LNCaP clone FGC (cell line): Measurements from ENCODE around the gene RNASE4.
"Not testable (repeated sequence)": the region's sequence is repeated elsewhere in the genome, so short reads cannot be mapped to it uniquely, and the experiment has no call there.

Source experiments
- DNase-seq: peaks from one replicate; pipeline ENCODE4 v3.0.0-alpha.2; 2011; ENCODE audit warnings: low read depth
- H3K4me3 ChIP-seq: 2 replicates; pipeline ENCODE4 v1.5.1; 2011; ENCODE audit warnings: mild to moderate bottlenecking, low read depth, low read length, control low read depth
- CTCF ChIP-seq: IDR thresholded peaks from 2 replicates; pipeline ENCODE4 v1.5.1; 2012; ENCODE audit warnings: mild to moderate bottlenecking; ENCODE audit not compliant: control insufficient read depth, insufficient read depth; ENCODE audit errors: extremely low read depth

The RNASE4 gene

DNA sequence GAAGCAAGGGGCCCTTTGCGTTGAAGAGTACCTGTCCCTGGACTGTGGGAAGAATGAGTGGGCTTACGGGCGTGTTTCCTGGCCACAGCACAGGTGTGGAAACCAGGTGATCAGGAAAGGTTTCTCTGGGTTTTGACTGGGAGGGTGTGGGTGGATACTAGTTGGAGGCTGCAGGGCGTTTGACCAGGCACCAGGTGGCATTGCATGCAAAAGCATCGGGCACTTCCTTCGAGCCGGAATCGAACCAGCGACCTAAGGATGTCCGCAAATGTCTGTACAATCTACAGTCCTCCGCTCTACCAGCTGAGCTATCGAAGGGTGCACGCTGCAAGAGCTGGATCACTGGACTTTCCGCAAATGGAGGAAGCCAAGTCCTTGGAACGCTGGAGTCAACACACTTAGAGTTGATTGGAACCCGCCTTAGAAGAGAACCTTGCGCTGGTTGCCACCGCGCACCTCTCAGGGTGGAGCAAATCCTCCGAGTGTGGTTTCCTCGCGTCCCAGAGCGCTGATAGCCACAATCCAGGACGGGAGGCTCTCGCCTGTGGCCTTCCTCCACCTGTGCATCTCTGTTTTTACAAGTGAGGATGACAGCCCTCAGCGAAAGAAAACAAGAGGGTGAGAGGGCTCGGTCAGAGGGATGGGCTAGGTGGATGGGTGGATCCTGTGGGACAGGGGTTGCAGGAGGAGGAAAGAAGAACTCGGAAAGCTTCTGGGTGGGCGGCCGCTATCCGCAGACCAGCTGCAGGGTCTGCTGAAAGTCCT is 21.2 kb upstream of the RNASE4 start:
- peak; percentile 82 for DNase-seq
- peak overlapping the region; percentile 52 for H3K4me3 ChIP-seq
- TF ChIP-seq CTCF = peak; percentile 76

GRCh38 chr14:20666400-20666961 is 17.9 kb upstream of the RNASE4 start:
- H3K4me3 ChIP-seq, DNase-seq: not testable (repeated sequence)

DNA sequence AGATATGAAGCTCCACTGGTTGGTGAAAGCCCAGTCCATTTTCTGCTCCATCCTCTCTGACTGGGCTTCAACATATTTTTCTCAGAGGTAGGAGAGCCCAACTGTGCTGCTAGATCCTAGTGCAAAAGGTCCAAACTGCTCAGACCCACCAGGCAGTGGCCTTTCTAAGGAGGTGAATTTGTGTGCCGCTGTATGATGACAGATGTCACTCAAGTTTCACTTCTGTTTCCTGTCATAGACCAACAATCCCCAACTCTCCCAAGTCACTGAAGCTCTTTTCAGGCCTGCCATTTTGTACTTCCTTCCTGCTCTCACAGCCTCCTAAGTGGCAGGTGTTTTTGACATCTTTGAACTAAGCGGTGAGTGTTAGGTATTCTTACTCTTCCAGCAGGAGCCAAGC is 16.4 kb upstream of the RNASE4 start:
- DNase-seq = no peak
- no peak overlapping the region for H3K4me3 ChIP-seq
- TF ChIP-seq CTCF = no peak

- TF ChIP-seq CTCF = no peak
- no peak for DNase-seq
- H3K4me3 ChIP-seq = no peak overlapping the region
Measured at GRCh38 chr14:20668969-20669368, 15.4 kb upstream of the RNASE4 start.

- TF ChIP-seq CTCF = no peak
- no peak overlapping the region for H3K4me3 ChIP-seq
- DNase-seq = peak; percentile 77
Measured at GRCh38 chr14:20671597-20672283, 12.6 kb upstream of the RNASE4 start.

- no peak for DNase-seq
- TF ChIP-seq CTCF = no peak
- H3K4me3 ChIP-seq = no peak overlapping the region
Measured at GRCh38 chr14:20675669-20676068, 8.7 kb upstream of the RNASE4 start.

- no peak overlapping the region for H3K4me3 ChIP-seq
- DNase-seq = no peak
- no peak for TF ChIP-seq CTCF
Measured at GRCh38 chr14:20676072-20676471, 8.3 kb upstream of the RNASE4 start.
